Lung (tissue), 12 donors: Measurements from ENCODE around the gene FOLR2. TPM values are rescaled to one million over a fixed set of nuclear protein-coding genes. Genes with fewer than 3 reads are reported as not detected.

Source experiments
- ATAC-seq: fragments of 200-7000 bp; cut with Tn5 transposase; one replicate; pipeline ENCODE4 v1.9.1; 2020; ENCODE audit warnings: moderate number of reproducible peaks; ENCODE audit not compliant: insufficient read depth, low FRiP score
- DNase-seq, 3 donors: peaks; one replicate each; pipeline ENCODE4 v3.0.0-alpha.2; 2013 to 2017
- H3K27ac ChIP-seq, 2 donors: one replicate each; pipeline ENCODE4 v1.5.1; 2013; ENCODE audit warnings: mild to moderate bottlenecking in 2 of 2, moderate library complexity in 2 of 2, control low read depth in 1 of 2, inconsistent platforms in 1 of 2, low read depth in 1 of 2, low read length in 1 of 2
- H3K27me3 ChIP-seq, 3 donors: one replicate each; pipeline ENCODE4 v1.5.1; 2013; ENCODE audit warnings: low read length in 2 of 3; ENCODE audit not compliant: control insufficient read depth in 3 of 3, insufficient read depth in 3 of 3
- H3K36me3 ChIP-seq, 4 donors: one replicate each; pipeline ENCODE4 v1.5.1; 2013; ENCODE audit warnings: low read length in 4 of 4, mild to moderate bottlenecking in 1 of 4, moderate library complexity in 1 of 4; ENCODE audit not compliant: control insufficient read depth in 4 of 4, insufficient read depth in 4 of 4
- H3K4me1 ChIP-seq, 5 donors: one replicate each; pipeline ENCODE4 v1.5.1; 2013; ENCODE audit warnings: low read length in 5 of 5, mild to moderate bottlenecking in 2 of 5, moderate library complexity in 1 of 5; ENCODE audit not compliant: control insufficient read depth in 5 of 5, insufficient read depth in 5 of 5
- H3K4me3 ChIP-seq: one replicate; pipeline ENCODE4 v1.5.1; 2013; ENCODE audit warnings: mild to moderate bottlenecking, control low read depth, moderate library complexity
- H3K9ac ChIP-seq, 2 donors: one replicate each; pipeline ENCODE4 v1.5.1; 2013; ENCODE audit warnings: low read length in 2 of 2, control low read depth in 1 of 2; ENCODE audit not compliant: insufficient read depth in 1 of 2
- H3K9me3 ChIP-seq, 4 donors: one replicate each; pipeline ENCODE4 v1.5.1; 2013; ENCODE audit warnings: low read length in 3 of 4, mild to moderate bottlenecking in 1 of 4, moderate library complexity in 1 of 4; ENCODE audit not compliant: control insufficient read depth in 4 of 4, insufficient read depth in 3 of 4
- CTCF ChIP-seq: IDR thresholded peaks from 2 replicates; pipeline ENCODE4 v1.5.1; 2012; ENCODE audit warnings: mild to moderate bottlenecking; ENCODE audit errors: control extremely low read depth, extremely low read depth
- WGBS, 2 donors: extraction: QIAGEN DNeasy Blood & Tissue Kit; methylation state at CpG; one replicate each; pipeline ENCODE4 v1.1.7; 2013; 5-methylcytosine and 5-hydroxymethylcytosine counted together
- polyA plus RNA-seq, 2 donors: library from polyadenylated mRNA; stranded (reverse); fragments of 200-250 nt; gene quantifications; one replicate each; pipeline ENCODE4 v1.2.1, GENCODE V29; 2013
- total RNA-seq, 2 donors: library from RNA; depleted of rRNA in 1 of 2; stranded (reverse); fragments of >200 nt in 1 of 2; gene quantifications; one replicate each; pipeline ENCODE4 v1.2.1, GENCODE V29; 2014 to 2021
- donor health status: control.
- donor health status: control.
- donor health status: Bipolar disorder and iron deficiency.
- donor health status: healthy.
- donor health status: DM: yes; HTN: yes; CAD: no.

Gene FOLR2
- total and polyA plus RNA-seq, 4 donors = 3.2 to 19.7 (median 10.2) TPM

GRCh38 chr11:72250661-72251464, 34.3 kb downstream of the FOLR2 start:
- H3K9me3 ChIP-seq = peaks cover 0 to 3% (median 0%) of the 10 kb centered on the region in 4 donors
- no peaks in the 10 kb centered on the region for H3K36me3 ChIP-seq
- ATAC-seq (no peak), DNase-seq (no peak)
- peaks cover 0 to 27% (median 24%) of the 10 kb centered on the region in 3 donors for H3K27me3 ChIP-seq
- 86 to 91% methylated on average over 21 to 24 of the region's 24 CpGs for WGBS, 2 donors
- H3K4me3 ChIP-seq = no peak overlapping the region
- H3K4me1 ChIP-seq = no peaks in the 10 kb centered on the region
- H3K9ac ChIP-seq = no peak overlapping the region
- H3K27ac ChIP-seq = no peak overlapping the region
- no peak for TF ChIP-seq CTCF

GRCh38 chr11:72251614-72252013, 35.0 kb downstream of the FOLR2 start:
- Histone ChIP-seq H3K9ac (no peak overlapping the region), H3K36me3 (no peaks in the 10 kb centered on the region), H3K27ac (no peak overlapping the region), H3K27me3 (peaks cover 0 to 20% (median 19%) of the 10 kb centered on the region in 3 donors), H3K4me3 (no peak overlapping the region), H3K9me3 (peaks cover 0 to 3% (median 0%) of the 10 kb centered on the region in 4 donors), H3K4me1 (no peaks in the 10 kb centered on the region)
- ATAC-seq (no peak), DNase-seq (no peak)
- no peak for TF ChIP-seq CTCF
- 86 to 87% methylated on average over 5 of the region's 5 CpGs for WGBS, 2 donors

- Histone ChIP-seq H3K4me3 (no peak overlapping the region), H3K4me1 (no peaks in the 10 kb centered on the region), H3K36me3 (no peaks in the 10 kb centered on the region), H3K9ac (no peak overlapping the region), H3K27me3 (peaks cover 0 to 4% (median 4%) of the 10 kb centered on the region in 3 donors), H3K27ac (no peak overlapping the region), H3K9me3 (peaks cover 0 to 3% (median 0%) of the 10 kb centered on the region in 4 donors)
- 96 to 99% methylated on average over 3 of the region's 3 CpGs for WGBS, 2 donors
- TF ChIP-seq CTCF = no peak
- ATAC-seq (no peak), DNase-seq (no peak)
Observed at GRCh38 chr11:72253392-72253791, 36.8 kb downstream of the FOLR2 start.
